IMR-90 (cell line): ENCODE results near the gene SPAG16. TPM values are rescaled to one million over a fixed set of nuclear protein-coding genes. Genes with fewer than 3 reads are reported as not detected.

Source experiments
- ATAC-seq: fragments of 200-7000 bp; cut with Tn5 transposase; 2 replicates; pipeline ENCODE4 v1.9.1; 2020; ENCODE audit warnings: low read depth, mild to moderate bottlenecking, moderate library complexity
- BruUV-seq: library from RNA; stranded (reverse); fragments of 400-500 nt; replicated peaks from 2 replicates; lab custom pipeline; 2021; lab: Mats Ljungman, UMichigan
- CTCF ChIA-PET: fragments of 300-600 bp; formaldehyde crosslinking; extraction: SDS; loops from one replicate; lab custom pipeline; 2021; ENCODE audit warnings: antibody characterized with exemption; lab: Yijun Ruan, JAX
- POLR2A ChIA-PET: fragments of 300-600 bp; sonication (Branson Sonifier 250); formaldehyde crosslinking; loops from one replicate; lab custom pipeline; 2022; ENCODE audit warnings: antibody characterized with exemption; ENCODE audit not compliant: unreplicated experiment; lab: Charles Lee
- DNase-seq: peaks from one replicate; pipeline ENCODE4 v3.0.0; 2013
- H2AFZ ChIP-seq: replicated peaks from 2 replicates; pipeline ENCODE3; 2013; ENCODE audit warnings: low read length, mild to moderate bottlenecking; ENCODE audit not compliant: poor library complexity
- H2AK5ac ChIP-seq: 2 replicates; pipeline ENCODE4 v1.6.1; 2013; ENCODE audit warnings: low read depth, low read length, inconsistent platforms
- H2AK9ac ChIP-seq: replicated peaks from 2 replicates; pipeline ENCODE3; 2013; ENCODE audit warnings: mild to moderate bottlenecking, low read depth, low read length, moderate library complexity; ENCODE audit not compliant: poor library complexity
- H2BK120ac ChIP-seq: 2 replicates; pipeline ENCODE4 v1.6.1; 2013; ENCODE audit warnings: low read depth, low read length, inconsistent platforms
- H2BK15ac ChIP-seq: 3 replicates; pipeline ENCODE4 v1.6.1; 2013; ENCODE audit warnings: low read depth, low read length, inconsistent platforms
- H2BK20ac ChIP-seq: 2 replicates; pipeline ENCODE4 v1.6.1; 2013; ENCODE audit warnings: low read depth, mild to moderate bottlenecking, inconsistent platforms, low read length, moderate library complexity
- H2BK5ac ChIP-seq: 2 replicates; pipeline ENCODE4 v1.6.1; 2013; ENCODE audit warnings: mild to moderate bottlenecking, low read depth, low read length, inconsistent platforms; ENCODE audit not compliant: poor library complexity, severe bottlenecking
- H3K14ac ChIP-seq: replicated peaks from 2 replicates; pipeline ENCODE4 v1.6.1; 2013; ENCODE audit warnings: low read depth, low read length, inconsistent platforms
- H3K18ac ChIP-seq: 2 replicates; pipeline ENCODE4 v1.6.1; 2013; ENCODE audit warnings: low read depth, low read length, control low read depth
- H3K23ac ChIP-seq: 2 replicates; pipeline ENCODE4 v1.6.1; 2013; ENCODE audit warnings: low read depth, low read length, inconsistent platforms
- H3K27ac ChIP-seq: 2 replicates; pipeline ENCODE4 v1.5.1; 2013; ENCODE audit warnings: mild to moderate bottlenecking, control low read depth, low read length; ENCODE audit not compliant: insufficient read depth
- H3K27me3 ChIP-seq: 2 replicates; pipeline ENCODE4 v1.6.1; 2013; ENCODE audit warnings: low read length; ENCODE audit not compliant: control insufficient read depth, insufficient read depth
- H3K36me3 ChIP-seq: 2 replicates; pipeline ENCODE4 v1.6.1; 2013; ENCODE audit warnings: low read length, mixed read lengths; ENCODE audit not compliant: control insufficient read depth, insufficient read depth
- H3K4ac ChIP-seq: 2 replicates; pipeline ENCODE4 v1.6.1; 2013; ENCODE audit warnings: low read depth, low read length, inconsistent platforms
- H3K4me1 ChIP-seq: 2 replicates; pipeline ENCODE4 v1.6.1; 2013; ENCODE audit warnings: low read length, mixed read lengths; ENCODE audit not compliant: control insufficient read depth, insufficient read depth
- H3K4me2 ChIP-seq: 2 replicates; pipeline ENCODE4 v1.6.1; 2013; ENCODE audit warnings: low read depth, mild to moderate bottlenecking, control low read depth, low read length, moderate library complexity
- H3K4me3 ChIP-seq: 2 replicates; pipeline ENCODE4 v1.5.1; 2013; ENCODE audit warnings: low read depth, mild to moderate bottlenecking, control low read depth, low read length, moderate library complexity; ENCODE audit not compliant: insufficient read depth
- H3K56ac ChIP-seq: 2 replicates; pipeline ENCODE4 v1.6.1; 2013; ENCODE audit warnings: low read length, inconsistent platforms; ENCODE audit not compliant: insufficient read depth; ENCODE audit errors: extremely low read depth
- H3K79me1 ChIP-seq, 2 experiments: 2 replicates each; pipeline ENCODE4 v1.6.1; 2013; ENCODE audit warnings: low read length in 2 of 2, inconsistent platforms in 1 of 2, low read depth in 1 of 2
- H3K9ac ChIP-seq: 2 replicates; pipeline ENCODE4 v1.6.1; 2013; ENCODE audit warnings: low read depth, low read length, control low read depth
- H3K9me1 ChIP-seq: 2 replicates; pipeline ENCODE4 v1.6.1; 2013; ENCODE audit warnings: low read length, inconsistent platforms; ENCODE audit not compliant: insufficient read depth
- H3K9me3 ChIP-seq: 2 replicates; pipeline ENCODE4 v1.6.1; 2013; ENCODE audit warnings: low read length; ENCODE audit not compliant: control insufficient read depth, insufficient read depth
- H4K20me1 ChIP-seq: 2 replicates; pipeline ENCODE4 v1.6.1; 2013; ENCODE audit warnings: low read length, inconsistent platforms; ENCODE audit not compliant: insufficient read depth
- H4K5ac ChIP-seq: 2 replicates; pipeline ENCODE4 v1.6.1; 2013; ENCODE audit warnings: mild to moderate bottlenecking, low read depth, low read length, control low read depth
- H4K8ac ChIP-seq, 2 experiments: 2 replicates each; pipeline ENCODE4 v1.6.1; 2013; ENCODE audit warnings: low read depth in 2 of 2, low read length in 2 of 2, control low read depth in 1 of 2, inconsistent platforms in 1 of 2
- H4K91ac ChIP-seq: 2 replicates; pipeline ENCODE4 v1.6.1; 2013; ENCODE audit warnings: low read depth, low read length, inconsistent platforms; ENCODE audit not compliant: insufficient read depth
- BHLHE40 ChIP-seq: fragments of 150-350 bp; IDR thresholded peaks from 2 replicates; pipeline ENCODE4 v1.6.1; 2016; ENCODE audit warnings: mild to moderate bottlenecking, low read depth, low read length
- CEBPB ChIP-seq: IDR thresholded peaks from 2 replicates; pipeline ENCODE4 v1.6.1; 2012; ENCODE audit warnings: low read depth, low read length, improper control_type of control experiment
- CHD1 ChIP-seq: IDR thresholded peaks from 2 replicates; pipeline ENCODE4 v1.6.1; 2012; ENCODE audit warnings: low read depth, low read length, improper control_type of control experiment
- MAFK ChIP-seq: IDR thresholded peaks from 2 replicates; pipeline ENCODE4 v1.6.1; 2012; ENCODE audit warnings: low read depth, low read length, improper control_type of control experiment
- POLR2A ChIP-seq: IDR thresholded peaks from 2 replicates; pipeline ENCODE4 v1.6.1; 2012; ENCODE audit warnings: mild to moderate bottlenecking, low read depth, low read length
- RAD21 ChIP-seq: IDR thresholded peaks from 2 replicates; pipeline ENCODE4 v1.6.1; 2012; ENCODE audit warnings: low read length, improper control_type of control experiment
- RCOR1 ChIP-seq: IDR thresholded peaks from 2 replicates; pipeline ENCODE4 v1.6.1; 2012; ENCODE audit warnings: mild to moderate bottlenecking, low read length, improper control_type of control experiment; ENCODE audit not compliant: insufficient replicate concordance
- RFX5 ChIP-seq: IDR thresholded peaks from 2 replicates; pipeline ENCODE4 v1.8.0; 2012; ENCODE audit warnings: low read depth, mild to moderate bottlenecking, low read length, moderate library complexity
- SMC3 ChIP-seq: fragments of 150-350 bp; IDR thresholded peaks from 2 replicates; pipeline ENCODE4 v1.6.1; 2016; ENCODE audit warnings: low read depth, mild to moderate bottlenecking, antibody characterized with exemption, low read length, moderate library complexity
- USF2 ChIP-seq: fragments of 150-350 bp; IDR thresholded peaks from 2 replicates; pipeline ENCODE4 v1.6.1; 2017; ENCODE audit warnings: mild to moderate bottlenecking, antibody characterized with exemption, low read length, low read depth
- WGBS, 2 experiments: methylation state at CpG; one replicate each; pipeline versions ENCODE4 v1.1.5 to v1.1.7; 2013; ENCODE audit warnings: missing lambda C conversion rate in 2 of 2; ENCODE audit not compliant: insufficient read length in 1 of 2; ENCODE audit errors: extremely low coverage in 2 of 2; 5-methylcytosine and 5-hydroxymethylcytosine counted together
- dilution Hi-C: fragments of 300-500 bp; cut with HindIII; formaldehyde crosslinking; loops from one replicate; pipeline ENCODE4 v1.14.3; 2018; ENCODE audit warnings: low sequenced_read_pairs; ENCODE audit not compliant: unreplicated experiment
- in situ Hi-C: fragments of 300-500 bp; cut with MboI; formaldehyde crosslinking; loops from 3 replicates; pipeline ENCODE4 v1.14.3; 2019; ENCODE audit warnings: low sequenced_read_pairs, inconsistent platforms, mixed read lengths
- intact Hi-C: fragments of 100-400 bp; cut with micrococcal nuclease; formaldehyde crosslinking; loops from 2 replicates; pipeline ENCODE4 v1.10.0; 2022
- polyA plus RNA-seq, 3 experiments: library from polyadenylated mRNA; depleted of rRNA; stranded (reverse); fragments of >200 nt; gene quantifications; 2 replicates each; pipeline ENCODE4 v1.2.3, GENCODE V29; 2012; ENCODE audit warnings: low replicate concordance in 1 of 3
- total RNA-seq: library from RNA; depleted of rRNA; stranded (reverse); fragments of >200 nt; gene quantifications from 2 replicates; pipeline ENCODE4 v1.2.3, GENCODE V29; 2012

The SPAG16 gene
- total and polyA plus RNA-seq, 2 of the 4 experiments (the other 2 are of a cell fraction): 7.3 to 13.5 TPM

- Histone ChIP-seq H3K18ac (no peak overlapping the region), H3K4me2 (no peak overlapping the region), H2AK9ac (no peak overlapping the region), H2BK120ac (no peak overlapping the region), H3K9me1 (no peaks in the 10 kb centered on the region), H3K9me3 (no peaks in the 10 kb centered on the region), H2AFZ (no peak overlapping the region), H3K23ac (no peak overlapping the region), H2BK5ac (no peak overlapping the region), H4K20me1 (no peaks in the 10 kb centered on the region), H4K5ac (no peak overlapping the region), H3K4me3 (no peak overlapping the region), H3K27ac (no peak overlapping the region), H3K56ac (no peak overlapping the region), H3K9ac (no peak overlapping the region), H2BK20ac (no peak overlapping the region), H3K4ac (no peak overlapping the region), H3K4me1 (no peaks in the 10 kb centered on the region), H4K8ac (no peak overlapping the region), H3K14ac (no peak overlapping the region), H2BK15ac (no peak overlapping the region), H4K91ac (no peak overlapping the region), H3K79me1 (no peaks in the 10 kb centered on the region), H2AK5ac (no peak overlapping the region), H3K36me3 (no peaks in the 10 kb centered on the region), H3K27me3 (no peaks in the 10 kb centered on the region)
- ChIA-PET CTCF (no interaction called here), POLR2A (no interaction called here)
- no peak for TF ChIP-seq RCOR1
- no peak for TF ChIP-seq CHD1
- TF ChIP-seq MAFK: no peak
- no peak for TF ChIP-seq USF2
- TF ChIP-seq RAD21: no peak
- TF ChIP-seq BHLHE40: no peak
- no peak for TF ChIP-seq RFX5
- TF ChIP-seq SMC3: no peak
- no peak for TF ChIP-seq CEBPB
- no peak for TF ChIP-seq POLR2A
- no TSS peak for BruUV-seq
- in situ Hi-C loops: no loop called here
- dilution Hi-C loops: no loop called here
- DNase-seq (no peak), ATAC-seq (no peak)
- WGBS, 2 experiments: no CpG with 5 or more reads among the region's 1 CpG
- intact Hi-C loops: no loop called here
Measured at GRCh38 chr2:214088536-214088935, 804.3 kb downstream of the SPAG16 start.
